ENCODE measurements around the gene LDHB. TPM values are rescaled to one million over a fixed set of nuclear protein-coding genes. Genes with fewer than 3 reads are reported as not detected.
"Not testable (repeated sequence)": the region's sequence is repeated elsewhere in the genome, so short reads cannot be mapped to it uniquely, and the experiment has no call there.

Gene LDHB
- polyA plus RNA-seq, 6 donors from 2014 or later = 173 to 356 (median 296) TPM

DNA sequence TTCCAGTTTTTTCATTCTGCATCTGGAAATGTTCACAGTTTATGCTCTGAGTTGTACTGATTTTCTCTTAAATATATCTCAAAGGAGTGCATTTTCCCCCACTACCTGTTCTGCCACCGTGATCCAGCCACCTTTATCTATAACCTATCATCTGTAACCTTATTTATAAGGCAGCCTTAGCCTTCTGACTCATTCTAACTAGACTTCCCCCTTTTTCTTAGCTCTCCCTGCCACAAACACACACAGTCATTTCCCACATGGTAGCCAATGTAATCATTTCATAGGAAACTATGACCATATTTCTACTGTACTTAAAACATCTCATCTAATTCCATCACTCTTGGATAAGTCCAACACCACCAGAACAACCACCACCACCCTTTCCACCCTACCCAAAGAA is 42.2 kb downstream of the LDHB start:
- H3K27ac Mint-ChIP-seq = peak overlapping the region in 3 of 6 donors; percentile 0 to 79 (median 2)
- peaks cover 6 to 12% (median 8%) of the 10 kb centered on the region in 3 donors for H3K4me1 Mint-ChIP-seq
- no peak for DNase-seq
- no peaks in the 10 kb centered on the region for H3K36me3 Mint-ChIP-seq
- H3K27me3 Mint-ChIP-seq = peaks cover 0 to 5% (median 0%) of the 10 kb centered on the region in 3 donors
- H3K9me3 Mint-ChIP-seq = no peaks in the 10 kb centered on the region
- no peak overlapping the region for H3K4me3 Mint-ChIP-seq
- ATAC-seq (ENCODE audit: low read depth in 2 of 2) = no peak

DNA sequence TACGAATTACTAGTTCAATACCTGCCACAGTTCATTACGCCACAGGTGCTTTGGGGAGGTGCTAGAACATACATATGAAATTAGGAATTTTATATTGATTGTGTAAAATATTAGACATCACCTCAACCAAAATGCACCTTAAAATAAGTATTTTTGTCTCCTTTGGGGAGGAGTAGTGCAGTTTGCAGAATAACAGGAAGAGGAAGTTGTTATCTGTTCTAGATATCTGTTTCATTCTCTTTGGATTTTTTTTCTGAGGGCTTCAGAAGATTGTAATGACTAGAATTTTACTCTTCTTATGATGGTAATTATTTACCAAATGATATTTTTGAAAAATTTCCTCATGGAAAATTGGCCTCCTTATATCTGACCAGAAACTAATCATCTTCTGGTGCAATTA is 43.1 kb downstream of the LDHB start:
- no peak for DNase-seq
- no peaks in the 10 kb centered on the region for H3K36me3 Mint-ChIP-seq

DNA sequence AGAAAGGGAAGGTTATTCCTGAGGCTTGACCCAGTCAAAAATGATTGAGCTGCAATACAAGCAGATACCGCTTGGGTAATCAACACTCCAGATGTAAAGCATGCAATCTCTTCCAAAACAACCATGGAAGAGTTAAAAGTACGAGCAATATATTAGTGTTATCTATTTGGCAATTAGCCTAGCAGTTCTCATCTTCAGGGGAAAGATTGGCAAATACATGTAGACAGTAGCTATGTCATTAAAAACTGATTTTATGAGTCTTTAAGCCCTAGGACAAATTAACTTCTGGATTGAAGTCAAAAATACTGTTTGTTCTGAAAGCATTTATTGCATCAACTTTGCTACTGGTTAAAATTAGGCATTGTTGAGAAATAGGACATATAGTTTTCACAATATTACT is 43.7 kb downstream of the LDHB start:
- Mint-ChIP-seq H3K27me3 (peaks cover 0 to 5% (median 0%) of the 10 kb centered on the region in 3 donors), H3K27ac (no peak overlapping the region), H3K4me3 (no peak overlapping the region), H3K4me1 (peaks cover 6 to 12% (median 8%) of the 10 kb centered on the region in 3 donors), H3K9me3 (no peaks in the 10 kb centered on the region), H3K36me3 (no peaks in the 10 kb centered on the region)
- no peak for ATAC-seq (ENCODE audit: low read depth in 2 of 2)
- DNase-seq = no peak

More for the DNA sequence above, 43.1 kb downstream of the LDHB start:
- Mint-ChIP-seq H3K4me1 (peaks cover 6 to 12% (median 8%) of the 10 kb centered on the region in 3 donors), H3K4me3 (no peak overlapping the region), H3K9me3 (no peaks in the 10 kb centered on the region), H3K27me3 (peaks cover 0 to 5% (median 0%) of the 10 kb centered on the region in 3 donors), H3K27ac (peak overlapping the region in 1 of 6 donors; percentile 37)
- no peak for ATAC-seq (ENCODE audit: low read depth in 2 of 2)

DNA sequence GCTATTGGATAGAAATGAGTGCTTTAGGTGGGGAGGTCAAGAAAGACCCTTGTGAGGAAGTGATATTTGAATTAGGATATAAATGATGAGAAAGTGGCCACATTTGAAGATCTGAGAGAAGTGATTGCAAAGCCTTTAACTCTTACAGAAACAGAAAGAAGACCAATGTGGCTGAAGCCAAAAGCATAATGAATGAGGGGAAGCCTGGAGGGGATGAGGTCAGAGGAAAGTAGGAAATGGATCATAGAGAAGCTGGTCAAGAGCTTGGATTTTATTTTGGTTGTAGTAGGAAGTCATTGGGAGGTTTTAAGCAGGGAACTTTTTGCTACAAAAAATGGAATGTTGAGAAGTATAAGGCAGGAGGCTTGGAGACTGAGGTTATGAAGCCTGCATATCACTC is 49.4 kb downstream of the LDHB start:
- DNase-seq = no peak
- Mint-ChIP-seq H3K36me3 (no peaks in the 10 kb centered on the region), H3K4me1 (no peaks in the 10 kb centered on the region), H3K27me3 (peaks cover 0 to 5% (median 4%) of the 10 kb centered on the region in 3 donors), H3K9me3 (no peaks in the 10 kb centered on the region), H3K4me3 (no peak overlapping the region), H3K27ac (no peak overlapping the region)
- ATAC-seq (ENCODE audit: low read depth in 2 of 2) = no peak

DNA sequence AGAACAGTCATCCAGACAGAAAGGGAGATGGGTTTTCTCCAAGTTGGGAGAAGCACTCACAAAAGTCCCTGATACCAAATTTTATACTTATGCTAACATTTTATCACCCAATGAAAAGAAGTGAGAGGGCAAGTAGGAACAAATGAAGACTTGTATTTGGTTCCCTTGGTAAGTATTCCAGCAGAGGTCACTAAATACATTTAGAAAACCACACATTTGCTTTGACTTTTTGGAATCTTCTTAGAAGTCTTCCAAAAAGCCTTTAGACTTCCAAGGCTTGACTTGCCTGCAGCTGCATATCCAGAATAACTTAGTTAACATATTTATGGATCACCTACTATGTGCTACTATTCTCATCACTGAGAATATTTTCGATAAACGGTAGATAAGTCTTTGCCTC is 49.9 kb downstream of the LDHB start:
- no peak for DNase-seq

DNA sequence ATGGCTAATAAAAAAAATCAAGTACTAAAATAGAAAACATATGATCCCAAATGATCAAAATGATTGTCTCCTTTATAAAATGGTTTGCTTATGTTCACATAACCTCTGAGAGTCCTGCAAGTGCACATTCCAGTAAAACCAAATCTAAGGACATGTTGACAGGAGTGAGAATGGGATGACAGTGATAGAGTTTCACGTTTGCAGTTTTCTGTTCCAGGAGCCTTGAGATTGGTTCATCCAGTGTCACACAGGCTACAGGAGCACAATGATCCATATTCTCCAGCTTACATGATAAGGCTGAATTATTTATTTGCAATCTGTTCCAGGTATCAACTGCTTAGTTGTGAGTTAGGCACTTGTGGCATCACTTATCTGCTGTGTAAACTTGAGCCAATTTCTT is 51.5 kb downstream of the LDHB start:
- Mint-ChIP-seq H3K9me3 (no peaks in the 10 kb centered on the region), H3K4me1 (no peaks in the 10 kb centered on the region), H3K27me3 (peaks cover 4 to 5% (median 5%) of the 10 kb centered on the region in 3 donors), H3K27ac (no peak overlapping the region), H3K36me3 (no peaks in the 10 kb centered on the region), H3K4me3 (no peak overlapping the region)
- ATAC-seq (ENCODE audit: low read depth in 2 of 2) (no peak), DNase-seq (no peak)

More for the DNA sequence above, 49.9 kb downstream of the LDHB start:
- Mint-ChIP-seq H3K27me3 (peaks cover 0 to 5% (median 4%) of the 10 kb centered on the region in 3 donors), H3K27ac (no peak overlapping the region), H3K4me1 (no peaks in the 10 kb centered on the region), H3K4me3 (no peak overlapping the region), H3K9me3 (no peaks in the 10 kb centered on the region), H3K36me3 (no peaks in the 10 kb centered on the region)
- no peak for ATAC-seq (ENCODE audit: low read depth in 2 of 2)

DNA sequence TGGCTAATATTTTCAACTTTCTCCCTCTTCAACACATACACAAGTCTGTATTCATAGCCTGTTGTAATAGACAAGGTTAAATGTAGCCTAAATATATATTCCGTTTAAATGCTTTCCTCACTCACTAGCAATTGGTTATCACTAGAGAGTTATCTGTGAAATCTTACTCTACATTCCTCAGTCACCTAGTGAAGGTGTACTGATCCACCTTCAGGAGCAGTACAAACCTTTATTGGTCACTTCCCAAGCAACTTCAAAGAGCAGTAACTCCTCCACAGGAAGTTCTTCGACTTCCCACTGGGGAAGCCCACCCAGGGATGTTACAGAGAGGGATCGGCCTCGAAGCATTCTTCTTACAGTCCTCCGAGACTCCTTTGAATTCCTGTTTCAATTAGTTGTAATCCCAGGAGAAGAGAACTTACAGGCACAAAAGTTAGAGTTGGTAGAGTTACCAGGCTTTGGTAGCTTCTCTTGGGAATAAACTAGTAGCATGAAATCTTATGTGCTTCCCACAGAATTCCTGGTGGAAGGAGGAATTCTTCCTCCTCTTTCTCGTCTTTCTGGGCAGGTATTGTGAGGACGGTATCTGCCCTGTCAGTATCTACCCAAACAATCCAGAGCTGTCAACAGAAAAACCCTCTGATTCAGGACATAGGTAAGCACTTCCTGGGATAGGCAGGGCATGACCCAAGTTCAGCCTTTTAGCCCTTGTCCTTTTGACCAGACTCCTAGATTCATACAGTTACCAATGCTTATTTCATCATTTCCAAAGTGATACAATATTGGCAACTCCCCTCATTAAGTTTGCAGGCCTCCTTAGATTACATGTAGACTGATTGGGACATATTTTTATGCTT is 53.2 kb downstream of the LDHB start, which contains the start of gene GYS2:
Gene GYS2, minus strand, starts transcription at position 603 of the 857 bp plus-strand sequence. Its CDS starts 255 bp downstream, at position 348.
- ATAC-seq (ENCODE audit: low read depth in 2 of 2) (no peak), DNase-seq (no peak)
- H3K27me3 Mint-ChIP-seq = peaks cover 4 to 8% (median 5%) of the 10 kb centered on the region in 3 donors
- H3K9me3 Mint-ChIP-seq = no peaks in the 10 kb centered on the region
- no peak within 1 kb of the TSS for H3K4me3 Mint-ChIP-seq
- no peak within 1 kb of the TSS for H3K27ac Mint-ChIP-seq
- peaks cover 0 to 9% (median under 1%) of the 10 kb centered on the region in 3 donors for H3K4me1 Mint-ChIP-seq
- H3K36me3 Mint-ChIP-seq = no peaks in the 10 kb centered on the region

DNA sequence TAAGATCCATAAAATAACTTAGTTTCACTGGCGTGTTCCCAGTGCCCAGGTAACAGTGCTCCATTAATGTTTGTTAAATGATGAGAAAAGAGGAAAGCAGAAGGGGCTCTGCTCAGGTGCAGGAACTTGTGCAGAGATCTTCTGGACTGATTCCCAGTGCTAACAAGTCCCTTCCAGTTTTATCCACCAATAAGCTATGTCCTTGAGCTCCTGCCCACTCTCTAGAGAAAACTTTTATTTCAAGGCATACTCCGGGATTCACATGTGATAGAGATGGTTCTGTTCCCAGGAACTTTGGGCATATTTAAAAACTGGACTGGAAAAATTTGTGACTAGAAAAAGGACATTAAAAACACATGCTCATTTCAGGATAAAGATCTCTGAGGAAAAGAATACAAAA is 54.9 kb downstream of the LDHB start:
- Mint-ChIP-seq H3K9me3 (no peaks in the 10 kb centered on the region), H3K27ac (no peak overlapping the region), H3K4me1 (peaks cover 5 to 17% (median 13%) of the 10 kb centered on the region in 3 donors), H3K27me3 (peaks cover 4 to 8% (median 5%) of the 10 kb centered on the region in 3 donors), H3K36me3 (no peaks in the 10 kb centered on the region), H3K4me3 (no peak overlapping the region)
- no peak for ATAC-seq (ENCODE audit: low read depth in 2 of 2)
- DNase-seq = no peak

DNA sequence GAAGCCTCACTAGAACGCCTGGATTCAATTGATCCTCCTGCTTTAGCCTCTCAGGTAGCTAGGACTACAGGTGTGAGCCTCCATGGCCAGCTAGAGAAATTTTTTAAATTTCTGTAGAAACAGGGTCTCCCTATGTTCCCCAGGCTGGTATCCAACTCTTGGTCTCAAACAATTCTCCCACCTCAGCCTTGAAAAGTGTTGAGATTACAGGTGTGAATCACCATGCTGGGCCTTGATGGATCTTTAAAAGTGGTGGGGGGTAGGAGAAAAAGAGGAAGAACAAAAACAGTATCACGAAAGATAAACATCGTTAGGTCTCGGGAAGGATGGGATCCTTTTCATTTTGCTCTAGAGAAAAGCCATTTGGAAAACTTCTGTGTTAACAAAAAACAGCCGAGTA is 57.4 kb downstream of the LDHB start:
- ATAC-seq (ENCODE audit: low read depth in 2 of 2) (no peak), DNase-seq (no peak)
- Mint-ChIP-seq H3K27me3 (peaks cover 0 to 8% (median 0%) of the 10 kb centered on the region in 3 donors), H3K9me3 (no peaks in the 10 kb centered on the region), H3K4me1 (peaks cover 5 to 17% (median 13%) of the 10 kb centered on the region in 3 donors), H3K4me3 (no peak overlapping the region), H3K27ac (peak overlapping the region in 1 of 6 donors; percentile 8), H3K36me3 (no peaks in the 10 kb centered on the region)

DNA sequence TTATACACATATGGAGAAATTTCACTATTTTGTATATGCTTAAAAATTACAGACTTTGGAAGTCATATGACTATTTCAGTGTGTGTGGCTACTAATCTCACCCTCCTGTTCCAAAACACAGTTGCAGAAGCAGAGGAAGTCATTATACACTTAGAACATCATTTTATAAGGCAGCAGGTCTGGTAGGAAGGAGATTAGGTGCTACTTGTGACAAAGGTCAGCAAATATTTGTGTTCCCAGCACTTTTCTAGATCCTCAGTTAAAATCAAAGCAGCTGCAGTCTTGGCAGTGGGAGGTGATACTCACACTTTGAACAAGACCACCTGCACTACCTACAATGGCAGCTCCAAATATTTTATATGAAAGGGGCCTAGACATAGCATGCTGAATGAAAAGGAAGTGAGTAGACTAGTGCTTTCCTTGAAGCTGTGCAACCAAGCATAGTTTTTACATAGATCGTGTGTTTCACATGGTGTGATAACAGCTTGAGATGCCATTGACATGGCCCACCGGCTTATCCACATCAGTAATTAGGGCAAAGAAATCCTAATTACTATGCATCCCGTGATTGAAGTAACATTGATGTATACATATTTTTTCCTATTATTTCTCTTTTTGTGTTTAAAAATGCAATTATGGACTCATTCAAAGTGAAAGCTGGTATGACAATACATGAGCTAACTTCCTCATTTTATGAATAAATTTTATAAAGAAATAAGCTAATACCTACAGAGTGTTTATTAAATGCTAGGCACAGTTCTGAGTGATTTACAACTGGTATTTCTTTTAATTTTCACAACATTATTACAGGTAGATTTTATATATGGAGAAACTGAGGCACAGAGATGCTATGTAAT is 58.3 kb downstream of the LDHB start:
- Mint-ChIP-seq H3K27ac (peak overlapping the region in 3 of 6 donors; percentile 10 to 59 (median 57)), H3K36me3 (no peaks in the 10 kb centered on the region), H3K4me1 (peaks cover 5 to 17% (median 13%) of the 10 kb centered on the region in 3 donors), H3K27me3 (peaks cover 0 to 8% (median 0%) of the 10 kb centered on the region in 3 donors), H3K4me3 (peak overlapping the region in 7 of 8 donors; percentile 1 to 54 (median 17)), H3K9me3 (no peaks in the 10 kb centered on the region)
- ATAC-seq (ENCODE audit: low read depth in 2 of 2) (peak; percentile 95 to 96), DNase-seq (peak; percentile 26)

DNA sequence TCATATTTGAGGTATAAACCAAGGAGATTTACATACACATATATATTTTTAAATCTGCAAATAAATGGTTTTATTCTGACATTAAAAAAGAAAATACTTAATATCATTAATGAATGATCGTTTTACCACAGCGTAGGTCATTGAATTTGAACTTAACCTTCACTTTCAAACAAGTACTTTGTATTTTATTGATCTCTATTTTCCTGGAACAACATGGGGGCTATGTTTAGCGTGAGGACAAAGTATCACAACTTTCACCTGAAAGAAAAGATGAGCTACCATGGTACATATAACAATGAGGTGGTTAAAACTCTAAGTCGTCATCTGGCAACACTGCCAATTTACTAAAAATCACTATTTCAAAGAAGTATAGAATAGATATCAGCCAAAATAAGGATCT is 59.0 kb downstream of the LDHB start:
- H3K4me3 Mint-ChIP-seq = peak overlapping the region in 1 of 8 donors; percentile 27
- H3K27me3 Mint-ChIP-seq = peaks cover 0 to 8% (median 0%) of the 10 kb centered on the region in 3 donors
- no peaks in the 10 kb centered on the region for H3K9me3 Mint-ChIP-seq
- DNase-seq (no peak), ATAC-seq (ENCODE audit: low read depth in 2 of 2) (no peak)
- peak overlapping the region in 1 of 6 donors; percentile 57 for H3K27ac Mint-ChIP-seq
- H3K36me3 Mint-ChIP-seq = no peaks in the 10 kb centered on the region
- H3K4me1 Mint-ChIP-seq = peaks cover 5 to 17% (median 13%) of the 10 kb centered on the region in 3 donors

DNA sequence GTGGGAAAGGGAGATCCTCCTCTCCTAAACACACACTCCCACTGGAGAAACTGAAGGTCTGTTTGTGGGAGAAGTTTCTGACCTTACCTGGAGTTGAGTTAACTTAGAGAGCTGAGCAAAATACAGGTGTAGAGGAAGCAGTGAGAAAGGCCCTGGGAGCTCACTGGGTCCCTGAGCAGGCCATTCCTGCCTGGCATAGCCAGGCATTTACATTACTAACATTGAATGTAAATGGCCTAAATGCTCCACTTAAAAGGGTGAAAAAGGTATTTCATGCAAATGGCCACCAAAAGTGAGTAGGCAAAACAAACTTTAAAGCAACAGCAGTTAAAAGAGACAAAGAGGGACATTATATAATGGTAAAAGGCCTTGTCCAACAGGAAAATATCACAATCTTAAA is 62.3 kb downstream of the LDHB start:
- Mint-ChIP-seq H3K9me3 (peaks cover 7 to 22% (median 16%) of the 10 kb centered on the region in 7 donors), H3K36me3 (peaks cover 12 to 18% of the 10 kb centered on the region in 2 donors), H3K27me3 (peaks cover 0 to 15% (median 6%) of the 10 kb centered on the region in 3 donors), H3K27ac (peak overlapping the region in 1 of 6 donors; percentile 58), H3K4me1 (peaks cover 5 to 15% (median 13%) of the 10 kb centered on the region in 3 donors)
- H3K4me3 Mint-ChIP-seq; DNase-seq; ATAC-seq (ENCODE audit: low read depth in 2 of 2): not testable (repeated sequence)

DNA sequence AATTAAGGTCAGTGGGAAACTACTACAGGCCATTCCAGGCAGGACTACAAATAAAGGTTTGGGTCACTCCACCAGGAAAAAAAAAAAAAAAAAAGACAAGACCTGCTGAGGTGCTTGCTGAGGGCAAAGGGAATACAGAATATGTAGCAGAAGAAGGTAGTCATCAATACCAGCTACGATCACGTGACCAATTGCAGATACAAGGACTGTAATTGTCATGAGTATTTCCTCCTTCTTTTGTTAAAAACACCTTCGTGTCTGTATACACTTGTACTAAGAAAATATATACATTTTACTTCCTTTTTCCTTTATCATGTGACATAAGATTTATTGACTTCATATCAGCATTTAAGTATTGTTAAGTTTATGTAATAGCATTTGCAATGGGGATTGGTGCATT is 72.2 kb downstream of the LDHB start:
- ATAC-seq (ENCODE audit: low read depth in 2 of 2) (no peak), DNase-seq (no peak)
- Mint-ChIP-seq H3K27me3 (peaks cover 22 to 28% (median 23%) of the 10 kb centered on the region in 3 donors), H3K27ac (no peak overlapping the region), H3K36me3 (peaks cover 0 to 3% of the 10 kb centered on the region in 2 donors), H3K9me3 (peaks cover 0 to 14% (median 4%) of the 10 kb centered on the region in 7 donors), H3K4me3 (no peak overlapping the region), H3K4me1 (no peaks in the 10 kb centered on the region)

Data from naive B cell (primary cell).